GM21723 (cell line): ENCODE measurements around the gene SYPL1.
"Not testable (repeated sequence)": the region's sequence is repeated elsewhere in the genome, so short reads cannot be mapped to it uniquely, and the experiment has no call there.

ENCODE experiments used
- ATAC-seq: cut with Tn5 transposase; IDR thresholded peaks from one replicate; pipeline ENCODE4 v1.9.1; 2021; ENCODE audit warnings: mild to moderate bottlenecking, moderate library complexity; ENCODE audit not compliant: unreplicated experiment

SYPL1 gene

DNA sequence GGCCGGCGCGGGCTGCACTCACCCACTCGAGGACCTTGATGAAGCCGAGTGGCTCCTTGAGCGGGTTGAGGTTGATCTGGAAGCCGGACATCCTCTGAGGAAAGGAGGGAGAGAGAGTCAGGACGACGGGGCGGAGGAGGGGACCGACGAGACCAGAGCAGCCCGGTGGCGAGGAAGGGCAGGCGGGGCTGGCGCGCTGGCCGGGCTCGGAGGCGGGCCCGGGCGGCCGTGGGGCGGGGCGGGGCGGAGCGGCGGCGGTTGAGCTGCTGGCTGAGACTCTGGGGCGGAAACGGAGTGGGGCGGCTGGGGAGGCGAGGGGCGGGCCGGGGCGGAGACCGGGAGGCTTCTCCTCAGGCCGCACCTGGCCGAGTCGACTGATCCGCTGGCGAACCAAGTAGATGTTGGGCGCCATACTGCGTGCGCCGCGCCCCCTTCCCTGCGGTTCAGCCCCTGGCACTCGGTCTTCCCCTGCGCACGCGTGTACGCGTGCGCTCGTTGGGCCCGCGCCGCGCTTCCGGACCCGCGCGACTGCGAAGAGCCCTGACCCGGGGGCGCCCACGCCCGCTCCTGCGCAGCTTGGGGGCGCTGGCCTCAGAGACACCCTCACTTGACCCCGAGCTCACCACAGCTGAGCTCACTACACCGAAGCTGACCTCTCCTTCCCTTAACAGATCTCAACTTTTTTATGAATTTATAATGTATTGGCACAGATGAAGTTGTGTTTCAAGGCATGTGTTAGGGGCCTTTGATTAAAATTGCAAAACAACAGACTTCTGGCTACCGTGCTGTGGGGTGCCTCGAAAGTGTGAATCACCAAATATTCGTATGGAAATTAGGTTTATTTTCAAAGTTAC lies at the start of gene SYPL1:
TSS of gene SYPL1 (minus strand) at position 195 of the 854 bp plus-strand sequence. CDS start at position 91, 104 bp downstream.
- ATAC-seq = peak; percentile 82

DNA sequence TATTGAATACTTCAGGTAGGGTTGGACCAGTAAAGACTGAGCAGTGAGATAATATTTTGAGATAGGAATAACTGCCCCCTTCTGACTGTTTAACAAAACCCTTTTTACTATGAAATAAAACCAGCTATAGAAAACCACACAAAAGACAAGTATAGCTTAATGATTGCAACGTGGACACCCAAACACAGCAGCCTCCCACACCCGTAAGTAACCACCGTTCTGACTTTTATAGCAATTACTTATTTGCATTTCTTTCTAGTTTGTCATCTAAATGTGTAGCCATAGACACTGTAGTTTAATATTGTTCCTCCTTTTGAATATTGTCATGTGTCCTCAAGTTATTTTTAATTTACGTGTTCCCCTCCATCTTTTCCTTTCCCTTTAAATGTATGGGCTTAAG lies 42.9 kb upstream of the SYPL1 start:
- ATAC-seq = no peak

DNA sequence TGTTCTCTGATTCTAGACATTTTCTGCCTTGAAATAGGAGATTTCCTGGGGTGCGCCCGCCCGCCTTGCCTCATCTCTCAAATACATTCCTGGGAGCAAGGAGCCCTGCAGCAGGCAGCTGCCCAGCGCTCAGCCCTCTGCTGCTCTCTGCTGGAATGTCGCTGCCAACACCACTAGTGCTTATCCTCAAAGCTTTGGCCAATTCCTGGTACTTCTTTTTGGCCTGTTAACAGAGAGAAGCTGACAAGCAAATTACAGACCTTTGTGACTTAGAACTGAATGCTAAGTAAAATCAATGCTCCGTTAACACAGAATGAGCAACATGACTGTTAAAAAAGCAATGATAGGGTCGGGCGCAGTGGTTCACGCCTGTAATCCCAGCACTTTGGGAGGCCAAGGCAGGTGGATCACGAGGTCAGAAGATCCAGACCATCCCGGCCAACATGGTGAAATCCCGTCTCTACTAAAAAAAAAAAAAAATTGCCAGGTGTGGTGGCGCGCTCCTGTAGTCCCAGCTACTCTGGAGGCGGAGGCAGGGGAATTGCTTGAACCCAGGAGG lies 41.9 kb upstream of the SYPL1 start:
- peak; percentile 75 for ATAC-seq

DNA sequence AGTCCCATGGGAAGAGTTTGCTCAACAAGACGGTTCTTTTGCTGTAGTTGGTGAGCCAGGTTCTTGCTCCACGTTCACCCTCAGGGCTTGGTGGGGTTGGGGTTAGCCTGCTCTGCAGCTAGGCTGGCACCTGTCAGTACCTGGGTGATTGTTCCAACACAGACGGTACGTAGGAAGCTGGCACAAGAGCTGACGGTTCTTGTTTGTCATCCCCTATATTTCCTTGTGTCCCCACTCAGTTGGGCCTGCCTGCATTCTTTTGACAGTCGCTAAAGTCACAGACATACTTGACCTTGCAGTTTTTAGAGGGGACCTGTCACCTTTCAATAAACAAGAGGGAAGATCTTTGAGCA lies 40.2 kb upstream of the SYPL1 start:
- no peak for ATAC-seq

DNA sequence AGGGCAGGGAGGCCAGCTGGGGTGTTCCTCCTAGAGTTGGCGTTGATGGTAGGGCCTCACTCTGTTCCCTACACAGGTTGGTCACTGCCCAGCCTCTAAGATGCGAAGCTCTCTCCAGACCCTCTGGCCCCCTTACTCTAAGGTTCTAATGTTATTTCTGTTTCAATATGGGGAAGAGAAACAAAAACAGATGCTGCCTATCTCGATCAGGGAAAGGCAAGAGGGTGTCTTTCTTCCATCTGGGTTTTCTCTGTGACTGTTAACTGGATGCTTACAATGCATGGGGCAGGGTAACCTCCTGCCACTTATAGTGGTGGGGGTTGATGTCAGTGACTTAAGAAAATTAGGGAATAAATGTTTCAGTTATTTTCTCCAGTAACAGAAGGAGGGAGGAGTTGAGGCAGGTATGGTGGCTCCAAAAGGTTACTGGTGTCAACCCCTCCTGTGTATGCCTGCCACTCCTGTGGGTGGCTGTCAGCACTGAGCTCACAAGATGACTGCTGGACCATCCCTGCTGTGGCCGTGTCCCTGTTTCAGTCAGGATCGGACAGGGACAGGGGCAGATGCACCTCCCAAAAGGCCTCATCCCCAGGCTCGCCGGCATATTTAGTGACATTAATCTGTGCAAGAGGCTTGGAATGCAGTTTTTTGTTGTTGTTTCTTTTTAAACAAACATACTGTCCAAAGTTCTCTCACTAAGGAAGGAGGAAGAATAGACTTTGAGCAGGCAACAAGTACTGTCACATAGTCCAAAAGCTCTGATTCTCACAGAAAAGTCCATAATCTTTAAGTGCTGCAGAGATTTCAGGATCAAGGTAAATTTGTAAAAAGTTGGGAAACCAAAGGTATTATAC lies 39.6 kb upstream of the SYPL1 start:
- ATAC-seq = no peak

DNA sequence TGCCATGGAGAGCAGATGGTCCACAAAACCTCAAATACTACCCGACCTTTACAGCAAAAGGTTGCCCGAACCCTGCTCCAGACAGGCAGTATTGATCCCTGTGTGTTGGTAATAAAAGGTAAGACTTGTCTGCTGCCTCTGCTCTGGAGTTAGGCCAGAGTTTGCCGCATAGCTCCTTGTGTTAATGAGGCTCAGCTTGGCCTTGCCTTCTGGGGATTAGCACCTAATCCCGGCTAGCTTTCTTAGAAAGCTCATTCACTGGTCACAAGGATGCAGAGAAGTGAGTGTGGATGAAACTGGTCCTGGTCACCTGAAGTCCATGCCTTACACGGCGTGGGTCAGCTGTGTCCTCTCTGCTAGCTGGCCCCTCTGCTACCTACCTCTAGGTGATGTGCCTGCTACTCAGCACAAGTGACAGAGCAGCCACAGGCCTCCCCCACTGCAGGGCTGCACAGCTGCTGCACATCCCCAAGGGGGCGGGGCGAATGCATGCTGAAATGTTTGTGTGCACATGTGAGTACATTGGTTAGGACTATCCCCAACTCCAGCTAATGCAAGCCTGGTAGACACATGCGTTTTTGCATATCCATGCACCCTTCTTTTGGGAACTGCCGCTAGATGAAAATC lies 31.7 kb upstream of the SYPL1 start:
- no peak for ATAC-seq

DNA sequence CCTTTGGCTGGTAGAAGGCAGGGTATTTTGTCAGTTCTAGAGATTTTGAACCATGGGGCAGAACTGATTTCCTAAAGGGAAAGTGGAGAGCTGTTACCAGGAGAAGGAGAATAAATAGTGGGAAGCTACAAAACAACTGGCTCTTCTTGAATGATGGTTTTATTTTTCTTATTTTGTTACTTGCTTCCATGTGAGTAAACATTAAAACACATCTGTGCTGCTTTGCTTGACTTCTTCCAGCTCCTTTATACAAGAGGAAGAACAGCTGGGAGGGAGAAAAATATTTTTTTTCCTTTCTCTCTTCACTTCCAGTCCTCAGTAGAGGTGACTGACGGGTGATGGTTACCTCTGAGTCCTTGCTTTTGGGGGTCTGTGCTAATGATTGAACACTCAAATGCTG lies 30.0 kb upstream of the SYPL1 start:
- ATAC-seq = no peak

DNA sequence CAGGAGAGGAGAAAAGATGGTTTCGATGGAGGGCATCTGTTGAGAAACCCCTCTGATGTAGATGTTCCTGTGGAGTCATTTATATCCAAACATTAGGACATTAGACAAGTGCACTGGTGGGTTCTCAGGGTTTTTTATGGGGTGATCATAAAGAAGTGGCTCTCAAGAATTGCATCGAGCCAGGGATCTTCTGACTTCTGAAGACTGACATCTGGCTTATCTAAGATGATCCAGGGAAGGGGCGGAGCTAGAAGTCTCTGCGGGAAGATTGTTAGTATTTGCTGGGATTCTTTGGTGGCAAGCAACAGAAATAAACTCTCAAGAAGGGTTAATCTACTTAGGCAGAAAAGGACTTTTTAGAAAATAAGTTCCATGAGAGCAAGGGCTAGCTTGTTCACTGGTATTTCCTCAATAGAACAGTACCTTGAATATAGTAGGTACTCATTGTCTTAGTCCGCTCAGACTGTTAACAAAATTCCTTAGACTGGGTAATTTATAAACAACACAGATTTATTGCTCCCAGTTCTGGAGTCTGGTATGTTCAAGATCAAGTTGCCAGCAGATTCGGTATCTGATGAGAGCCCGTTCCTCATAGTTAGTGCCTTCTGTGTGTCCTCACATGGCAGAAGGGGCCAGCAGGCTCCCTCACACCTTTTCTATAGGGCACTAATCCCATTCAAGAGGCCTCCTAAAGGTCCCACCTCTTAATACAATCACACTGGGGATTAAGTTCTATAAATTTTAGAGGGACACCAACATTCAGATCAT lies 28.5 kb upstream of the SYPL1 start:
- ATAC-seq = no peak

DNA sequence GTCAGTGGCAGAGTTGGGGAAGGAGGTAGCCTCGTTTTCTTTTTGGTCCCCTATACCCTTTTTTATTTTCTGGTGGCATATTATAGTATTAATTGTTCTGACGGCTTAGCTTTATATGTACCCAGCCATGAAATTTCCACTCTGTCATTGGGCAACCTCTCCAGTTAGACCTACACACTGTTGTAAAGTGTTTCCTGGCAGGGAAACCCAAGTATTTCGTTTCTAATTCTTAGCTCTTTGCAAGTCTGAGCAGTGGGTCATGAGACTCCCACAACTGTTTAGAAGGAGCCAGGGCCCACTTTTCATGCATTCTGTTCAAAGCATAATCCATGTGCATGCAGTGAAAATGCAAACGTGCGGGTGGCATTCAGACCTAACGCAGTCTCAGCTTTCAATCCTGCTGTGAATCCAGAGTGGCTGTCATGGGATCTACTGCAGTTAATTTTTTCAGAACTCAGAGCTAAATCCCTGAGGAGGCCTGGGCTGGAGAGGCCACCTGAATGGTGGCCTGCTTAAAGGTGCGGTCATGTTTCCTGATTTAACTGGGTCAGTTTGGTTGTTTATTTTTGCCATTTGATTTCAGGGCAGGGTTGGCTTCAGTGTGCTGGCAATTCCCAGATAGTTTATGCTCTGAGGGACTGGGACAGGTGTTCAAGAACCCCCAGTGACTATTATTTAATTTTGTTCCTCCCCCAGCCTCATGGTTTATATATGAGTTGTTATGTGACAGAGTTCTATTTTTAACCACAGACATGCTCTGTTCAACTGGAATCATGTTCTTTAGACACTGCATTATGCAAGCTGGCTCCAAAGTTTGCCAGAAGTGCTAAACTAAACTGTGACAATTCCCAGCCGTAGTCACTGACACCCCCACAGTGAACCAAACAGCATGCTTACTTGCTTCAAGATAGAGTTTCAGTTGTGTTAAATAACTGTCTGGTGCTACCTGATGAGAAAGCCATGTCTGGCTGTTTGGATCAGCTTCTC lies 27.4 kb upstream of the SYPL1 start:
- no peak for ATAC-seq

DNA sequence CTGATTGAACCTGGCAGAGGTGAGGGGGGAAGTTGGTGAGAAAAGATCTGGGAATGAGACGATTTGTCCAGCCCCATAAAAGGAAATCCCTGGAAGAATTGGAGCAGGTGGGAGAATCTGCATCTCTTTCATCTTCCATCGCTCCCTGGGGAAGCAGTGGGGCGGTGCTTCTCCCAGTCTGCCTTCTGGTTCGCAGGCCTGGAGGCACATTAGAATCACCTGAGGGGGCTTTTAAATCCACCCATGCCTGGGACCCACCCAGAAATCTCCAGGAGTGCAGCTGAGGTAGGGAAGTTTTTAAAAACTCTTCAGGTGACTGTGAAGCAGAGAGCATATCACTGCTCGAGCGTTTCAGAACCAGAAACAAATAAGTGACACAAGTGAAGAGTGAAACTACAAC lies 26.7 kb upstream of the SYPL1 start:
- ATAC-seq = no peak

DNA sequence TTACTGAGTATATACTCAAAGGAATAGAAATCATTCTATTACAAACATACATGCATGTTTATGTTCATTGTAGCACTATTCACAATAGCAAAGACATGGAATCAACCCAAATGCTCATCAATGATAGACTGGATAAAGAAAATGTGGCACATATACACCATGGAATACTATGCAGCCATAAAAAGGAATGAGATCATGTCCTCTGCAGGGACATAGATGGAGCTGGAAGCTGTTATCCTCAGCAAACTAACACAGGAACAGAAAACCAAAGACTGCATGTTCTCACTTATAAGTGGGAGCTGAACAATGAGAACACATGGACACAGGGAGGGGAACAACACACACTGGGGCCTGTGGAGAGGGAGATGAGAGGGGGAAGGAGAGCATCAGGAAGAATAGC lies 26.1 kb upstream of the SYPL1 start:
- ATAC-seq = not testable (repeated sequence)

DNA sequence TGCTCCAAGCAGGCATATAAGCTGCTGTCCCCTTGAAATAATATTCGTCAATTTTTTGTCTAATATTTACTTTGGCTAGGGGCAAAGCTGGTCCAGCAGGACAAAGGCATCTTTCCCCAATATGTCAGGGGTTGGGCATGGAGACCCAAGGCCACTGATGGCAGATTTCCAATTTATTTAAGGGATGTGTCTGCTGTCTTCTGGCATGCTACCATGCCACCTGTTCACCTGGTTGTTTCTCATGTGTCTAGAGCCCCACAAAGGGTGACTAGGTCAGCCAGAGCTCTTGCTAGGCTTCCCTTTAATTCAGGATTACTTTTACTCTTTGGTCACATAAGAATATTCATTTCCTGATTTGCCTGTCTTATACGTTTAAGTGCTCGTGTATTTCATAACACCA lies 22.1 kb upstream of the SYPL1 start:
- ATAC-seq = no peak

DNA sequence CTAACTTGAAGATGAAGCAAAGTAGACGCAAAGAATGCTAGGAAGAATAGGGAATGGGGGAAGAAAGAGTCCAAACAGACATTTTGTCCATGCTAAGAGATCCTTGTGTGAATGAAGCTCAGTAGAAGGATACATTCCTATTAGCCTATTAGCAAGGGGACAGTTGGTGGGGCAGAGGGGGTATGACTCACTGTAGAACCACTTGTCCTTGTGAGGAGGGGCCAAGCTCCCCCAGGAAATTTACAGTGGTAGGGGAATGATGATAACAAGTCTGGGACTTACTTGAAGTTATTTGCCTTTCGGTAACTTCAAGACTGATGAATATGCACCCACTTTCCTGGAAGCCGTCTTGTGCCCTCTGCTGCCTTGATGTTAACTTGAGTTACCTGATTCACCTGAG lies 17.2 kb upstream of the SYPL1 start:
- no peak for ATAC-seq

DNA sequence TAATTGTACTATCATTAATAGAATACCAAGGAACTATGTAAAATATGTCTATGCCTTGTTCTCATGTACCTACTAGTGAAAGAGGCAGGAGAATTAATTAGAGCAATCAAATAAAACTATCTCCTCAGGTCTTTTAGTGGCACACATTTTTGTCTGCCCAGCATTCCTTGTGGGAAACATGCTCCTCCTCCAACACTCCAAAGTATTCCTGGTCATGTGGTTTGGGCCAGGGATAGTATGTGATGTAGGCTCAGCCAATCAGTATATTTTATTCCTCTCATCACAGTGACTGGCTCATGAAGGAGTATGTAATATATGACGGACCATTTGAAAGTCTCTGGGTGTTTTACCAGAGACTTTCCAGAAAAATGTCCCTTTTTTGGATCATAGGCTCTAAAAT lies 16.7 kb upstream of the SYPL1 start:
- no peak for ATAC-seq

DNA sequence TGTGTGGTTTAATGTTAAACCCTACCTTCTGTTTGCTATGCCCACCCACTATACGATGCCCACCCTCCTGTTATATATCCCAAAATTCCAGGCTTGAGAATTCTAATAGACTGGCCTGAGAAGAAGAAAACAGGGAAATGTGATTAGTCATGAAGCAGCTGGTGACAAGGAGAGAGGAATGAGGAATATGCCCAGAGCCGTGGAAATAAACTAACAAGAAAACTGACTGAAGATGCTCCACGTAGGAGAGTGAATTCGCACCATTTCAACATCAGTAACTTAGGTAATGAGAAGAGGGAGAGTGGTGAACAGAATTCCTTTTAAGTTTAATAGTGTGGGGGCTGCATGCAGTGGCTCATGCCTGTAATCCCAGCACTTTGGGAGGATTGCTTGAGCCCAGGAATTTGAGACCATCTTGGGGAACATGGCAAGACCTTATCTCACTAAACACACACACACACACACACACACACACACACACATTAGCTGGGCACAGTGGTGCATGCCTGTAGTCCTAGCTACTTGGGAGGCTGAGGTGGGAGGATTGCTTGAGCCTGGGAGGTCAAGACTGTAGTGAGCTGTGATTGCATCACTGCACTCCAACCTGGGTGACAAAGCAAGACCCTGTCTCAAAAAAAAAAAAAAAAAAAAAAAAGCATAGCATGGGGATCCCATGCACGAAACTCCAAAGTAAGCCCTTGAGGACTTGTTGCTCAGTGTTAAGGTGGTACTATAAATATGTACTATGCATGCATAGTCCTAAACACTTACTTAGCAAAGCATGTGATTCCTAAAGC lies 16.1 kb upstream of the SYPL1 start:
- no peak for ATAC-seq

DNA sequence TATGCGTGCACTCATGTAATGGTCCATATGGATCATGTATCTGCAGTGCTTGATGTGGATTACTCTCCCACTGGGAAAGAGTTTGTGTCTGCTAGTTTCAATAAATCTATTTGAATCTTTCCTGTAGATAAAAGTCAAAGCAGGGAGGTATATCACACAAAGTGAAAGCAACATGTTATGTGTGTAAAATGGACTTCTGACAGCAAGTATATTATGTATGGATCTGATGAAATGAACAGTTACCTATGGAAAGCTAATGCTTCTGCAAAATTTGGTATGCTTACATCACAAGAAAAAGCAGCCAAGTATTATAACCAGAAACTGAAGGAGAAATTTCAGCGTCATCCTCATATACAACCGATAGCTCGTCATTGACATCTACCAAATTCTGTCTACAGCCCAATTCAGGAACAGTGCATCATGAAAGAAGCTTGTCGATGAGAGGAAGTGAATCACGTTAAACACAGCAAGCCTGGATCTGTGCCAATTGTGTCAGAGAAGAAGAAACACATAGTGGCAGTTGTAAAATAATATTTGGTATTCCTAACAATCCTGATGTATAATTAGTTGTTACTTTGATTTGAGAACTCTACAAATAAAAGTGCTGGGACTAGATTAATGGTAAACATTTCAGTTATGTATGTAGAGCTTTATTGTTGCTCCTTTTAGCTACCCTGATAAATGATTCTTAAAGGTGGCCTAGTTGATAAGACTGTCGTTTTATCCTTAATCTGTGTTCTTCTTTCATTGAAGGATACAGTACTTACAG lies 14.2 kb upstream of the SYPL1 start:
- no peak for ATAC-seq

DNA sequence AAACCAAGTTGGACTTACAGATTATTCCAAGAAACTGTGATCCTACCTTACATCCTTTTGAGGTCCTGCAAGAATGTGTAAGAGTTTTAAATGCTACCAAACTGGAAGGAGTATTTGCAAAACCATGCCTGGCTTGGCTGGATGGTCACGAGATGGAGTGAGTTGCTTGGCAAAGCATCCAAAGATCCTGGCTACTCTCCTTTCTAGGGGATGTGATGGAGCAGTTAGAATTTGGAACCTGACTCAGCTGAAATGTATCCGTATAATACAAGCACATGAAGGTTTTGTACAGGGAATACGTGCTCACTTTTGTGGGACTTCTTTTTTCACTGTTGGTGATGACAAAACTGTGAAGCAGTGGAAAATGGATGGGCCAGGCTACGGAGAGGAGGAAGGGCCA lies 13.3 kb upstream of the SYPL1 start:
- ATAC-seq = no peak

DNA sequence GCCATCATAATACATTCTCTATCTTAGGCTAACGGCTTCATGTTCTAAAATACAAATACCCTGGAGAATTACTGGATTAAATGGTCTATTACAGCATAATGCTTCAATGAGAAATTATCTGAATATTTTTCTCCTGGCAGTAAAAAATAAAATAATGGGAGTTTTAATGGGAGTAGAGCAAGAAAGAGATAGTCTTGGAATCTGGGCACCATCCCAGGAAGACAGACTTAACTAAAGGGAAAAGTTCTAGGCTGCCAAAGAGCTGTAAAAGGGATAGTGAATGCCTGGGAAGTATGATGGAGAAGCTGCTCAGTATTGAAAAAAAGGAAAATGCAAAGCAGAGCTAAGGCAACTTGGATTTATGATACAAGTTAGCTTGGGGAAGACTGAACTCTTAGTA lies 12.1 kb upstream of the SYPL1 start:
- ATAC-seq = no peak
